ENCODE results near the gene SHF.

SHF gene

DNA sequence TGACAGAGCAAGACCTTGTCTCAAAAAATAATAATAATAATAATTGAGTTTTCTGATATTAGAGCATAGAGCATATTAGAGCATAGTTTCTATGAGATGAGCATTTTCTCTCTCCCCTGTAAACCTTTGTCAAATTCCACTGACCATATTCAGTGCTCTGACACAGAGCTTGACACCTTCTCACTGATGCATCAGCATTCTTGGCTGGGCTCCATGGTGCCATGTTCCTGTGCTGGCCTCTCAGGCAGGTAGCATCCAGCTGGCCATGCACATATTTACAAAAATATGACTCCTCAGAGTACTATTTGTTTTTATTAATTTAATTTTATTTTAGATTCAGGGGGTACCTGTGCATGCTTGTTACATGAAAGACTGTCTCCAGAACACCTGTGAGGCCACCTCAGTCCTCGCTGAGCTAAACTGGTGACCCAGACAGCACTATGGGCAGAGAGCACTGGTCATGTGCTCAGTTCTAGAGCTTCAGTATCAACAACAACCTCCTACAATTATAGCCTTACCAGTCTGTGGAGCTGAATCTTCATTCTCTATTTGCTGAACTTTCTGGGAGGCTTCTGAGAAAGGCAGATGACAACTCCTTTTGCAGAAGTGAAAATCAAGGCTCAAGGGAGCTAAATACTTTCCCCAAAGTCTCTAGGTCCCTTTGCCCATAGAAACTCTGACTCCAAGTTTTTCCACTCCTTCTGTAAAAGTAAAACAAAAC is 42.6 kb upstream of the SHF start:
- Histone ChIP-seq H3K4me3 (ENCODE audit: low read depth, low read length) (no peak overlapping the region), H3K36me3 (replicated peaks) (no peaks in the 10 kb centered on the region), H3K27ac (no peak overlapping the region), H3K27me3 (replicated peaks) (no peaks in the 10 kb centered on the region)
- no peak for DNase-seq
- in situ Hi-C loops (cut with HindIII; ENCODE audit: low pct_ligation_motif_present, low sequenced_read_pairs): no loop called here
- TF ChIP-seq, protein P1, sequence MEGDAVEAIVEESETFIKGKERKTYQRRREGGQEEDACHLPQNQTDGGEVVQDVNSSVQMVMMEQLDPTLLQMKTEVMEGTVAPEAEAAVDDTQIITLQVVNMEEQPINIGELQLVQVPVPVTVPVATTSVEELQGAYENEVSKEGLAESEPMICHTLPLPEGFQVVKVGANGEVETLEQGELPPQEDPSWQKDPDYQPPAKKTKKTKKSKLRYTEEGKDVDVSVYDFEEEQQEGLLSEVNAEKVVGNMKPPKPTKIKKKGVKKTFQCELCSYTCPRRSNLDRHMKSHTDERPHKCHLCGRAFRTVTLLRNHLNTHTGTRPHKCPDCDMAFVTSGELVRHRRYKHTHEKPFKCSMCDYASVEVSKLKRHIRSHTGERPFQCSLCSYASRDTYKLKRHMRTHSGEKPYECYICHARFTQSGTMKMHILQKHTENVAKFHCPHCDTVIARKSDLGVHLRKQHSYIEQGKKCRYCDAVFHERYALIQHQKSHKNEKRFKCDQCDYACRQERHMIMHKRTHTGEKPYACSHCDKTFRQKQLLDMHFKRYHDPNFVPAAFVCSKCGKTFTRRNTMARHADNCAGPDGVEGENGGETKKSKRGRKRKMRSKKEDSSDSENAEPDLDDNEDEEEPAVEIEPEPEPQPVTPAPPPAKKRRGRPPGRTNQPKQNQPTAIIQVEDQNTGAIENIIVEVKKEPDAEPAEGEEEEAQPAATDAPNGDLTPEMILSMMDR (IDR thresholded peaks at IDR 0.05; ENCODE audit: low read depth, low read length, missing control alignments): no peak

DNA sequence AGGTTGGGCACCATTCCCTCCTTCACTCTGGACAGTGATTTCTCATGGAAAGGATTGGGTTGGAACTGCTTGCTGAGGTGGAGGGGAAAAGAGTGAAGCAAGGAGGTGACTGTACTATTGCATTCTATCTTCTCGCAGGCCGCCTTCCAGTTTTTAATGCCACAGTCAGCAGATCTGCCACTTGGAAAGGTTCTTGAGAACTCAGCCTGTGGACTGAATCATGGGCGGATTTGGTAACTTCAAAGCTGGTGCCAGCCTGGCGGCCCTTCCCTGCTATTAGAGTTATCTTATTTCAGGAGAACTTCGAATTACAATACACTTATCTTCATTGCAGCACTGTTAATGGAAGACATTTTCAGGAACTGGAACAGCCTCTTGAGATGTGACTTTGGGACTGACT is 41.2 kb upstream of the SHF start:
- H3K4me3 ChIP-seq (ENCODE audit: low read depth, low read length): no peak overlapping the region
- in situ Hi-C loops (cut with HindIII; ENCODE audit: low pct_ligation_motif_present, low sequenced_read_pairs): no loop called here
- TF ChIP-seq, protein P1 (IDR thresholded peaks at IDR 0.05; ENCODE audit: low read depth, low read length, missing control alignments): no peak
- no peaks in the 10 kb centered on the region for H3K27me3 ChIP-seq (replicated peaks)
- no peak overlapping the region for H3K27ac ChIP-seq
- H3K36me3 ChIP-seq (replicated peaks): no peaks in the 10 kb centered on the region
- no peak for DNase-seq

DNA sequence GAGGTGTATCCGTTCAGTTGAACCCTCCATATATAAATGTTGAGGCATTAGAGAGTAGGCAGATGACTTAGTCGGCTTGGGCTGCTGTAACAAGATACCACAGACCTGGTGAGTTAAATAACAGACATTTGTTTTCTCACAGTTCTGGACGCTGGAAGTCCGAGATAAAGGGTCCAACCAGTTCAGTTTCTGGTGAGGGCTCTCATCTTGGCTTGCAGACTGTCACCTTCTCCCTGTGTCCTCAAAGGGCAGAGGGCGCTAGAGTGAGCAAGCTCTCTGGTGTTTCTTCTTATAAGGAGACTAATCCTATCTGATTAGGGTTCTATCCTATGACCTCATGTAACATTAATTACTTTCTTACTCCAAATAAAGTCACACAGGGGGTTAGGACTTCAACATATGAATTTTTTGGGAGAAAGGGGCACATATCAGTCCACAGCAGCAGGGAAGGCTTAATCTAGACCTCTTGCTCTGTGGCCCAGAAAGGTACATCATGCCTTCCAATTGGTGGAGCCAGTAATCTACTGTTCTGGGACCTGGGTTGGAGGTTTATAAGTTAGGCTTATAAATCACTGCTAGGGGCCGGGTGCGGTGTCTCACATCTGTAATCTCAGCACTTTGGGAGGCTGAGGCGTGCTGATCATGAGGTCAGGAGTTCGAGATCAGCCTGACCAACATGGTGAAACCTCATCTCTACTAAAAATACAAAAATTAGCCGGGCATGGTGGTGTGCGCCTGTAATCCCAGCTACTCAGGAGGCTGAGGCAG is 37.9 kb upstream of the SHF start:
- no peak overlapping the region for H3K27ac ChIP-seq
- TF ChIP-seq, protein P1 (IDR thresholded peaks at IDR 0.05; ENCODE audit: low read depth, low read length, missing control alignments): no peak
- H3K4me3 ChIP-seq (ENCODE audit: low read depth, low read length): no peak overlapping the region
- no peaks in the 10 kb centered on the region for H3K36me3 ChIP-seq (replicated peaks)
- no peaks in the 10 kb centered on the region for H3K27me3 ChIP-seq (replicated peaks)
- DNase-seq: no peak
- in situ Hi-C loops (cut with HindIII; ENCODE audit: low pct_ligation_motif_present, low sequenced_read_pairs): no loop called here

DNA sequence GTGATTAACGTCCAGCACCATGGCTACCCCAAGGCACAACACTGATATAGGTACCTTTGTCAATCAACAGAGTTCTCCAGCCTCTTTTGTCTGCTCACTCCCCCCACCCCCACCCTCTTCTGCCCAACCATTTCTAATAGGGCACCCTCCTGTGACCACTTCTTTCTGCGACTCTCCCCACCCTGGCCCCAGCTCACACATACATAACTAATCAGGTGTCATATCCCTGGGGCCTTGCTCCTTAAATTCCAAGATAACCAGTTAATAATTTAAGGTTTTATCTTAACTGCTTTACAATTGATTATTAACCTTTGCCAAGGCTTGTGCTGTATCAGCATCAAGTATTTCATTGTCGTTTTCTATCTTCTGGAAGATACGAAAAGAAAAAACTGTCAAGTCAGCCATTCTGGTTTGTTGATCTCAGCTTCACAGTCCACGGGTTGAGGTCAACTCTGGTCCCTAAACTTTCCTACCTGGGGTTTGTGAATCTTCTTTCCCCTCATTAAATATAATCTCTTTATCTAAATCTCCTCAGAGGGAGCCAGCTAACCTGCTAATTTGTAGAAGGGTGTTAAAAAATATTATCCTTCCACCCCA is 37.0 kb upstream of the SHF start:
- no peaks in the 10 kb centered on the region for H3K27me3 ChIP-seq (replicated peaks)
- TF ChIP-seq, protein P1 (IDR thresholded peaks at IDR 0.05; ENCODE audit: low read depth, low read length, missing control alignments): no peak
- H3K4me3 ChIP-seq (ENCODE audit: low read depth, low read length): no peak overlapping the region
- H3K27ac ChIP-seq: no peak overlapping the region
- in situ Hi-C loops (cut with HindIII; ENCODE audit: low pct_ligation_motif_present, low sequenced_read_pairs): no loop called here
- DNase-seq: no peak
- no peaks in the 10 kb centered on the region for H3K36me3 ChIP-seq (replicated peaks)

DNA sequence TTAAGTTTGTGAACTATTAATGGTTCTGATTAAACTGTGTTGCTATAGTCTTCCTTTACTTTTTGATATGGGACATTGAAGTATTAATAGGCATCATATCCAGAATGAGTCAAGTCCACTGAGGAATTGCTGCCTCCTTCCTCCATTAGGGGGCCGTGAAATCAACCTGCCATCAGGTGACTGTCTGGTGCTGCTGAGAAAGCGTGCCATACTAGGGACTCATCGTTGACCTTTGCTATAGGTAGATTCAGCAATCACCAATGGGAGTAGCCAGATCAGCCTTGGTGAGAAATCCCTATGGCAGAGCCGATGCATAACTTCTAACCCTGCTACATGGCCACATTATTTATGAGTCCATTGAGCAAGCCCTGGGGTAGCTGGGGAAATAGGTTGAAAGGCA is 34.2 kb upstream of the SHF start:
- Histone ChIP-seq H3K36me3 (replicated peaks) (no peaks in the 10 kb centered on the region), H3K27me3 (replicated peaks) (no peaks in the 10 kb centered on the region), H3K4me3 (ENCODE audit: low read depth, low read length) (no peak overlapping the region), H3K27ac (no peak overlapping the region)
- in situ Hi-C loops (cut with HindIII; ENCODE audit: low pct_ligation_motif_present, low sequenced_read_pairs): no loop called here
- TF ChIP-seq, protein P1 (IDR thresholded peaks at IDR 0.05; ENCODE audit: low read depth, low read length, missing control alignments): no peak
- no peak for DNase-seq
